ENCODE measurements around the gene PEX7.
"Not testable (repeated sequence)": the region's sequence is repeated elsewhere in the genome, so short reads cannot be mapped to it uniquely, and the experiment has no call there.

Gene PEX7

GRCh38 chr6:136904477-136904876 lies 82.1 kb downstream of the PEX7 start:
- DNase-seq: not testable (repeated sequence)

GRCh38 chr6:136914947-136915346 lies 92.6 kb downstream of the PEX7 start:
- no peak for DNase-seq

GRCh38 chr6:136918706-136919105 lies 96.3 kb downstream of the PEX7 start:
- peak; percentile 67 for DNase-seq

GRCh38 chr6:136920216-136920615 lies 97.8 kb downstream of the PEX7 start:
- peak; percentile 61 for DNase-seq

GRCh38 chr6:136920671-136921380 lies 98.4 kb downstream of the PEX7 start:
- DNase-seq: peak; percentile 78

- DNase-seq: peak; percentile 82
These were observed 99.1 kb downstream of the PEX7 start for GRCh38 chr6:136921381-136921935.

- peak; percentile 92 for DNase-seq
These were observed 99.7 kb downstream of the PEX7 start, which contains the start of gene SLC35D3 for GRCh38 chr6:136921936-136922684. SLC35D3 (plus strand) TSS chr6:136922301; CDS start chr6:136922429, 128 bp downstream.

GRCh38 chr6:136922685-136923006 lies 100.3 kb downstream of the PEX7 start:
- peak; percentile 93 for DNase-seq

GRCh38 chr6:136923116-136923953 lies 100.9 kb downstream of the PEX7 start:
- DNase-seq: peak; percentile 96

- DNase-seq: peak; percentile 93
These were observed 101.7 kb downstream of the PEX7 start for GRCh38 chr6:136923954-136924673.

- DNase-seq: no peak
These were observed 104.0 kb downstream of the PEX7 start for GRCh38 chr6:136926383-136926782.

GRCh38 chr6:136927292-136927691 lies 104.9 kb downstream of the PEX7 start:
- peak; percentile 64 for DNase-seq

- DNase-seq: no peak
These were observed 108.1 kb downstream of the PEX7 start for GRCh38 chr6:136930528-136930927.

GRCh38 chr6:136932599-136932998 lies 110.2 kb downstream of the PEX7 start:
- DNase-seq: no peak

- no peak for DNase-seq
These were observed 122.7 kb downstream of the PEX7 start for GRCh38 chr6:136945072-136945471.

GRCh38 chr6:136945711-136946121 lies 123.3 kb downstream of the PEX7 start:
- no peak for DNase-seq

GRCh38 chr6:136947037-136947436 lies 124.6 kb downstream of the PEX7 start:
- DNase-seq: peak; percentile 90

- DNase-seq: not testable (repeated sequence)
These were observed 127.6 kb downstream of the PEX7 start for GRCh38 chr6:136949957-136950356.

- DNase-seq: no peak
These were observed 128.2 kb downstream of the PEX7 start for GRCh38 chr6:136950436-136951126.

- peak; percentile 96 for DNase-seq
These were observed 130.4 kb downstream of the PEX7 start for GRCh38 chr6:136952714-136953260.

GRCh38 chr6:136955123-136955522 lies 132.7 kb downstream of the PEX7 start:
- DNase-seq: no peak

Measured in NCI-H146 (cell line).